ENCODE measurements around the gene SYT7. TPM values are rescaled to one million over a fixed set of nuclear protein-coding genes. Genes with fewer than 3 reads are reported as not detected.

Gene SYT7
- total RNA-seq, 1 donor from 2014 or later, result 1.8 TPM

GRCh38 chr11:61587541-61587941 is 6.7 kb upstream of the SYT7 start:
- DNase-seq (ENCODE audit: low spot score in 2 of 2), result no peak
- Histone ChIP-seq H3K9me3 (no peaks in the 10 kb centered on the region), H3K4me1 (peaks cover 4 to 5% of the 10 kb centered on the region in 2 donors), H3K36me3 (no peaks in the 10 kb centered on the region), H3K27ac (peak overlapping the region in 1 of 2 donors; percentile 15), H3K4me3 (peak overlapping the region; percentile 54 to 66), H3K27me3 (no peaks in the 10 kb centered on the region)
- TF ChIP-seq CTCF (IDR thresholded peaks at IDR 0.05), result no peak
- intact Hi-C loops (cut with DNase I), result loop anchor here (10.0 kb wide), 1 partner anchor 143 kb away; no protein-coding TSS in a partner anchor

- no peaks in the 10 kb centered on the region for H3K36me3 ChIP-seq
- no peak for DNase-seq (ENCODE audit: low spot score in 2 of 2)
- intact Hi-C loops (cut with DNase I), result loop anchor here (10.0 kb wide), 1 partner anchor 142 kb away; no protein-coding TSS in a partner anchor
- no peak overlapping the region for H3K27ac ChIP-seq
- TF ChIP-seq CTCF (IDR thresholded peaks at IDR 0.05), result no peak
- H3K27me3 ChIP-seq, result no peaks in the 10 kb centered on the region
- no peaks in the 10 kb centered on the region for H3K9me3 ChIP-seq
- peak overlapping the region; percentile 54 to 66 for H3K4me3 ChIP-seq
- peaks cover 4 to 5% of the 10 kb centered on the region in 2 donors for H3K4me1 ChIP-seq
These were observed 6.0 kb upstream of the SYT7 start for GRCh38 chr11:61586792-61587430.

- H3K4me3 ChIP-seq, result no peak overlapping the region
- peaks cover 9 to 16% of the 10 kb centered on the region in 2 donors for H3K4me1 ChIP-seq
- intact Hi-C loops (cut with DNase I), result loop anchor here (10.0 kb wide), 1 partner anchor 140 kb away; no protein-coding TSS in a partner anchor
- no peak overlapping the region for H3K27ac ChIP-seq
- TF ChIP-seq CTCF (IDR thresholded peaks at IDR 0.05), result no peak
- H3K9me3 ChIP-seq, result no peaks in the 10 kb centered on the region
- DNase-seq (ENCODE audit: low spot score in 2 of 2), result no peak
- no peaks in the 10 kb centered on the region for H3K36me3 ChIP-seq
- H3K27me3 ChIP-seq, result peaks cover 4% of the 10 kb centered on the region
These were observed 4.2 kb upstream of the SYT7 start for GRCh38 chr11:61585115-61585514.

GRCh38 chr11:61581931-61582330 is 1.1 kb upstream of the SYT7 start:
- intact Hi-C loops (cut with DNase I), result loop anchor here (1.0 to 10.0 kb wide), 2 partner anchors 21 to 137 kb away; no protein-coding TSS in a partner anchor
- TF ChIP-seq CTCF (IDR thresholded peaks at IDR 0.05), result no peak
- no peak overlapping the region for H3K4me3 ChIP-seq

GRCh38 chr11:61580271-61580888 is 496 bp downstream of the SYT7 start:
- H3K27me3 ChIP-seq, result peaks cover 10% of the 10 kb centered on the region
- intact Hi-C loops (cut with DNase I), result loop anchor here (10.0 kb wide), 1 partner anchor 136 kb away; no protein-coding TSS in a partner anchor
- H3K4me3 ChIP-seq, result peak overlapping the region; percentile 65 to 72
- no peak for DNase-seq (ENCODE audit: low spot score in 2 of 2)
- H3K27ac ChIP-seq, result no peak overlapping the region
- TF ChIP-seq CTCF (IDR thresholded peaks at IDR 0.05), result peak in 1 of 3 experiments; percentile 4
- peaks cover 6 to 14% of the 10 kb centered on the region in 2 donors for H3K4me1 ChIP-seq
- no peaks in the 10 kb centered on the region for H3K36me3 ChIP-seq
- H3K9me3 ChIP-seq, result no peaks in the 10 kb centered on the region

More at GRCh38 chr11:61581931-61582330, 1.1 kb upstream of the SYT7 start:
- Histone ChIP-seq H3K27ac (no peak overlapping the region), H3K27me3 (peaks cover 10% of the 10 kb centered on the region), H3K9me3 (no peaks in the 10 kb centered on the region), H3K4me1 (peaks cover 6 to 14% of the 10 kb centered on the region in 2 donors), H3K36me3 (no peaks in the 10 kb centered on the region)
- no peak for DNase-seq (ENCODE audit: low spot score in 2 of 2)

Data from ascending aorta (tissue), 2 donors.